OCI-LY3 (cell line): ENCODE measurements around the gene EYS.
A peak's percentile ranks its signal among the peaks of the same experiment; 100 is the strongest.

Source experiments
- H2AFZ ChIP-seq: fragments of 200-600, 300-600 bp; shearing (Covaris generic); 2 replicates; pipeline ENCODE4 v1.6.0; 2014; ENCODE audit warnings: antibody characterized with exemption, low read depth, low read length
- H3K27ac ChIP-seq: fragments of 200-600, 300-600 bp; sonication (generic); 2 replicates; pipeline ENCODE4 v1.5.1; 2014; ENCODE audit warnings: mild to moderate bottlenecking, low read length, moderate library complexity, mixed read lengths
- H3K27me3 ChIP-seq: fragments of 200-600, 300-600 bp; sonication (generic); 2 replicates; pipeline ENCODE4 v1.6.1; 2014; ENCODE audit warnings: low read depth, low read length, mixed read lengths
- H3K36me3 ChIP-seq: fragments of 200-600, 300-600 bp; sonication (generic); replicated peaks from 2 replicates; pipeline ENCODE3; 2014; ENCODE audit warnings: low read depth, low read length, mixed read lengths
- H3K4me1 ChIP-seq: fragments of 300-600, 200-600 bp; sonication (generic); 2 replicates; pipeline ENCODE4 v1.6.1; 2014; ENCODE audit warnings: low read length, mixed read lengths
- H3K4me2 ChIP-seq: fragments of 200-600, 300-600 bp; sonication (generic); 2 replicates; pipeline ENCODE4 v1.6.1; 2014; ENCODE audit warnings: low read length, mixed read lengths
- H3K4me3 ChIP-seq: fragments of 300-600, 200-600 bp; sonication (generic); 2 replicates; pipeline ENCODE4 v1.5.1; 2014; ENCODE audit warnings: antibody characterized with exemption, mild to moderate bottlenecking, low read length, moderate library complexity
- H3K79me2 ChIP-seq: fragments of 300-600, 200-600 bp; shearing (Covaris generic); 2 replicates; pipeline ENCODE4 v1.6.1; 2014; ENCODE audit warnings: mild to moderate bottlenecking, low read length, mixed read lengths
- H3K9ac ChIP-seq: fragments of 300-600, 200-600 bp; shearing (Covaris generic); 2 replicates; pipeline ENCODE4 v1.6.0; 2014; ENCODE audit warnings: mild to moderate bottlenecking, low read length, moderate library complexity
- H3K9me3 ChIP-seq: fragments of 200-600, 300-600 bp; shearing (Covaris generic); 2 replicates; pipeline ENCODE4 v1.6.1; 2014; ENCODE audit warnings: low read length, mixed read lengths; ENCODE audit not compliant: insufficient read depth
- H4K20me1 ChIP-seq: fragments of 200-600, 300-600 bp; sonication (generic); 2 replicates; pipeline ENCODE4 v1.6.1; 2016; ENCODE audit warnings: low read length, mixed read lengths; ENCODE audit not compliant: insufficient read depth
- CTCF ChIP-seq: fragments of 200-600, 300-600 bp; sonication (generic); IDR thresholded peaks from 2 replicates; pipeline ENCODE4 v1.5.1; 2014; ENCODE audit warnings: antibody characterized with exemption, low read length, low read depth
- EZH2phosphoT487 ChIP-seq: fragments of 200-600 bp; shearing (Covaris generic); IDR thresholded peaks from 2 replicates; pipeline ENCODE4 v1.6.1; 2018; ENCODE audit warnings: antibody characterized with exemption, mixed run types, low read depth

Gene EYS

DNA sequence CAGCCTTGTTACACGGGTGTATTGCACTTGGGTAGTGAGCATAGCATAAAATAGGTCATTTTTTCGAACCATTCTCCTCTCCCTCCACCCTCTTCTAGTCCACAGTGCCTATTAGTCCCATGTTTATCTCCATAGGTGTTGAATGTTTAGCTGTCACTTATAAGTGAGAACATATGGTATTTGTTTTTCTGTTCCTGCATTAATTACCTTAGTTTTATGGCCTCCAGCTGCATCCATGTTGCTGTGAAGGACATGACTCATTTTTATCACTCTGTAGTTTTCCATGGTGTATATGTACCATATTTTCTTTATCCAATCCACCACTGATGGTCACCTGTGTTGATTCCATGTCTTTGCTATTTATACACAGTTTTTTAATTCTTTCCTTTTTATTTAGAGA lies 889.5 kb downstream of the EYS start:
- TF ChIP-seq EZH2phosphoT487 (no peak), CTCF (no peak)
- H3K36me3 ChIP-seq: no peaks in the 10 kb centered on the region
- no peaks in the 10 kb centered on the region for H3K9me3 ChIP-seq
- no peak overlapping the region for H2AFZ ChIP-seq
- H3K9ac ChIP-seq: no peak overlapping the region
- H3K27me3 ChIP-seq: no peaks in the 10 kb centered on the region
- H3K79me2 ChIP-seq: no peaks in the 10 kb centered on the region
- H3K27ac ChIP-seq: no peak overlapping the region
- no peaks in the 10 kb centered on the region for H3K4me1 ChIP-seq
- H4K20me1 ChIP-seq: no peaks in the 10 kb centered on the region
- no peak overlapping the region for H3K4me2 ChIP-seq
- H3K4me3 ChIP-seq: no peak overlapping the region

DNA sequence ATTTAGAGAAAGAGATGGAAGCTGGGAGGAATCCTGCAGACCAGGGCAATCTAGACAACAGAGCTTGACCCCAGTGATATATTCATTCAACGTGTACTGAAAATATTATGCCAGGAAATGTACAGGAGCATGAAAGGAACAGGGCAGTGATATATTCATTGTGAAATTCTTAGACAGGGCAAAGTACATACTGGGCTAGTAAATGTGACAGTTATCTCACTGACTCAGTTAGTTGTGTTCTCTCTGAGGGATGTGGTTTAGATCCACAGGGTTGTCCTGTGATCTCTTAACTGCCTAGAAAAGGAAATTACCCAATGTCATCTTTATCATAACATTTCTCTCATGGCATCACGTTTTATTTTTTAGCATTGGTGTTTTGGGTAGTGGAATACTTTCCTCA lies 891.3 kb downstream of the EYS start:
- no peaks in the 10 kb centered on the region for H3K4me1 ChIP-seq
- H3K79me2 ChIP-seq: no peaks in the 10 kb centered on the region
- H3K36me3 ChIP-seq: no peaks in the 10 kb centered on the region
- H3K27ac ChIP-seq: no peak overlapping the region
- no peak overlapping the region for H3K4me2 ChIP-seq
- H3K4me3 ChIP-seq: no peak overlapping the region
- TF ChIP-seq EZH2phosphoT487 (no peak), CTCF (no peak)
- no peaks in the 10 kb centered on the region for H3K27me3 ChIP-seq
- H4K20me1 ChIP-seq: no peaks in the 10 kb centered on the region
- H3K9me3 ChIP-seq: no peaks in the 10 kb centered on the region
- no peak overlapping the region for H3K9ac ChIP-seq
- no peak overlapping the region for H2AFZ ChIP-seq

- Histone ChIP-seq H3K27me3 (no peaks in the 10 kb centered on the region), H3K4me1 (no peaks in the 10 kb centered on the region), H3K4me3 (no peak overlapping the region), H3K36me3 (no peaks in the 10 kb centered on the region), H3K4me2 (no peak overlapping the region), H3K9ac (no peak overlapping the region), H4K20me1 (no peaks in the 10 kb centered on the region), H3K79me2 (no peaks in the 10 kb centered on the region), H3K9me3 (no peaks in the 10 kb centered on the region), H3K27ac (no peak overlapping the region), H2AFZ (no peak overlapping the region)
- TF ChIP-seq CTCF (no peak), EZH2phosphoT487 (no peak)
Observed at GRCh38 chr6:64812138-64812537, 894.9 kb downstream of the EYS start.

DNA sequence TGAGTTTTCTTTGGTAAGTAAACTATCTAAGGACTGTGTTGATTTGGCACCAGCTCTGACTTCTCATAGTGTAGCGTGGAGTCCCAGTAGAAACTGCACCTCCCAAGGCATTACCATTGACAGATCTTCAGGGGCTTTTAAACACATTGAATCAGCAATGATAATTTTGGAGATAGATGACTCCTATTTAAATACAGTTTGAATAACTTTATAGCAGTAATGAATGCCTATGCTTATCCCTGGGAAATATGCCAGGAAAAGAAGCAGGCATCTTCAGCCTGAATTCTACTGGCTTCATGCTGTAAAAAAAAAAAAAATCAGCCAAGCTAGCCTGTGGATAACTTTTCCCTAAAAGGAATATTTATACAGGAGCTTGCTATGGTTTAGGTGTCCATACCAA lies 895.9 kb downstream of the EYS start:
- Histone ChIP-seq H3K27me3 (no peaks in the 10 kb centered on the region), H3K79me2 (no peaks in the 10 kb centered on the region), H2AFZ (peak overlapping the region; percentile 10; the same call in 1 of the 2 replicates), H3K4me1 (no peaks in the 10 kb centered on the region), H3K27ac (no peak overlapping the region), H3K9ac (no peak overlapping the region), H3K9me3 (no peaks in the 10 kb centered on the region), H3K4me2 (no peak overlapping the region), H3K4me3 (no peak overlapping the region), H4K20me1 (no peaks in the 10 kb centered on the region), H3K36me3 (no peaks in the 10 kb centered on the region)
- TF ChIP-seq CTCF (no peak), EZH2phosphoT487 (no peak)
